GM12874 (cell line): ENCODE results near the gene SIGMAR1.

Experiments used
- CTCF ChIP-seq: IDR thresholded peaks from 2 replicates; pipeline ENCODE4 v1.5.1; 2011; ENCODE audit warnings: low read depth, mild to moderate bottlenecking, control low read depth, low read length, moderate library complexity; ENCODE audit not compliant: insufficient read depth

SIGMAR1 gene

DNA sequence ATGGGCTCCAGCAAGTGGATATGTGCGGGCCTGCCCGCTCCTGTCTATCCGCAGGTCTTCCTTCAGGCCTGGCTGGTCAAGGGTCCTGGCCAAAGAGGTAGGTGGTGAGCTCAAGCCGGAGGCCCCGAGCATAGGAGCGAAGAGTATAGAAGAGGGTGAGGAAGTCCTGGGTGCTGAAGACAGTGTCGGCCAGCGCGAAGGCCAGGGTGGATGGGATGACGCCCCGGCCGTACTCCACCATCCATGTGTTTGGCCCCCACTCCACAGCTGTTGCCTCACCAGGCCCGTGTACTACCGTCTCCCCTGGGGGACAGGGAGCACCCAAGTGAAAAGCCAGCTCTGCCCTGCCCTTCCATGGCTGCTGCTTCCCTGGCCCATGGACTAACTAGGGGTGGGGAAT is 2.0 kb downstream of the SIGMAR1 start:
- TF ChIP-seq CTCF = no peak

DNA sequence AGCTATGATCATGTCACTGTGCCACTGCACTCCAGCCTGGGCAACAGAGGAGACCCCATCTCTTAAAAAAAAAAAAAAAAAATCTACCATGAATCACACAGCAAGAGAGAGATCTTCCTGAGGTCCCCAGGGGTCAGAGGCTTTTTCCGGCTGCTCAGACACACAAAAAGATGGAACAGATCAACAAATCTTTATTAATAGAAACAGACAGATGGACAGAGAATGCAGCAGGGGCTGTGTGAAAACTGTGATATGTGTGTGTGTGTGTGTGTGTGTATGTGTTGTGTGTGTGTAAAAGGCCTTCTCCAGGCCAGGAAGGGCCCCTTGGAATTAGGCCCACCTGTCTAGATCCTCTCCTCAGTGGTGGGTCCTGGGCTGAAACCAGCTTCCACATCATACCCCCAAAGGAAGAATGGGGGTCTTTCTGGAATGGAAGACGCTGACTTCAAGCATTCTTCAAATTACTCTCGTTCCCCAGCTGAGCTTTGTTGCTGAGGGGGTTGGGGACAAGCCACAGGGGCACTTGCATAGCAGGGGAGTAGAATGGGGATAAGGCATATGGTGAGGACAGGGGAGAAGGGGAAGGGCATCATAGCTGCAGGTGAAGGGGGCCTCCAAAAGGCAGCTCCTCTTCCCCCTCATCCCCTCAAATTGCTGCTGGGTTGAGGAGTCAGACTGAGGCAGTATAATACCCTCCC is 2.9 kb downstream of the SIGMAR1 start:
- TF ChIP-seq CTCF = no peak

DNA sequence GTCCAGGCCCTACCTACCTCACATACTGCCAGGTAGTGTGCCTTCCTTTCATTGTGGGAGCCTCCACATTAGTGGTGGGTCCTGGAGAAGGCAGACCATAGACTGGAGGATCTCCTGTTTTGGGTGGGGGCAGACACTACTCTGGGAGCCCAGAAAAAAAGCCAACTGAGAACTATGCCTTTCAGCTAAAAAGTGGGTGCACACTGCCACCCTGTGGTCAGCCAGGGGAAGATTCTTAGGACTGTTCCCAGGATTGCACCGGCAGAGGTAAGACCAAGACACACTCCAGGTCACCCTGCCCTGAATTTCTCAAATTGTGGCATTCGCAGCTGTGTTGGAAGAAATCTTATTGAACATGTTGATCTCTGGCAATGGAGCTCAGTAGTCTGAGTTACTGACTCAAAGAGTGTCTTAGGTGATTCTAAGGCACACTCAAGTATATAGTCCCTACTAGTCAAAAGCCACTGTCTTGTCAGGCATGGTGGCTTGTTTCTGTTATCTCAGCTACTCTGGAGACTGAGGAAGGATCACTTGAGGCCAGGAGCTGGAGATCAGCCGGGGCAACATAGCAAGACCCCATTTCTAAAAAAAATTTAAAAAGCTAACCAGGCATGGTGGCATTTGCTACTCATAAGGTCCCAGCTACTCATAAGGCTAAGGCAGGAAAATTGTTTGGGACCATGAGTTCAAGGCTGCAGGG is 3.6 kb downstream of the SIGMAR1 start:
- TF ChIP-seq CTCF = peak; percentile 79

GRCh38 chr9:34633166-34633565 is 4.4 kb downstream of the SIGMAR1 start:
- no peak for TF ChIP-seq CTCF

GRCh38 chr9:34630402-34631154 is 7.0 kb downstream of the SIGMAR1 start:
- no peak for TF ChIP-seq CTCF

- no peak for TF ChIP-seq CTCF
Measured at GRCh38 chr9:34629491-34629808, 8.1 kb downstream of the SIGMAR1 start.

DNA sequence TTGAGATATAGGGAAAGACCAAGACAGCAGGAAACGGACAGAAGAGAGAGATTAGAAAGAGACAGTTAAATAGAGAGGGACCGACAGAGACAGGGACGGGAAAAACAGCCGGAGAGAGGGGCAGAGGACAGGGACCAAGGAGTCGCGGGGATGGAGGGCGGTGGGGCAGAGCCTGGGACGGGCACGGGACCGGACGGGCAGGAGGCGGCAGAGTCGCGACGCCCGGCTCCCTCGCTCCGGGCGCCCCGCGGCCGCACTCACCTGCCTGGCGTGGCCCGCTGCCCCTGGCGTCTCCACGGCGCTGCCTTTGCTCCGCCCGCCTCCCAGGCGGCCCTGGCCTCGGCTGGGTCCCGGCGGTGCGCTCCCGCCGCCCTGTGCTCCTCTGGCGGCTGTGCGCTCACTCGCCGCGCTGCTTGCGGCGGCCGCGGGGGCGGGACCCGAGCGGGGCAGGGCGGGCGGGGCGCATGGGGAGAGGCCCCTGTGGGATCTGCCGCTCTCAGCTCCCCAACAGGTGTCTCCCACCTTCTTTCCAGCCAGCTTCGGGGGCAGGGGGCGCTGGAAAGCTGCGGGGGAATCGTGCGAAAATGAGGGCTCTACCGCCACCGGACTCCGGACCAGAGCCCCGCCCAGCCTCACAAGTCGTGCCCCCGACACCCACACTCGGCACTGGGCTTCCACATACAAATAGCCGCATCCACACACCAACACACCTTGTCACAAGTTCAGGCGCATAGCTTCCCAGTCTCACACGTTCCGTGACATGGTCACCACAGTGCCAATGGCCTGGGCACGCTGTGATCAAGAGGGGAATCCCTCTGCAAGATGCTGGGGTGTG is 8.7 kb downstream of the SIGMAR1 start, which contains the start of gene ARID3C:
Gene ARID3C, minus strand, starts transcription at position 411 of the 835 bp plus-strand sequence. CDS start 1,052 bp downstream, outside the sequence.
- TF ChIP-seq CTCF = no peak
